Caco-2 (cell line): ENCODE results near the gene SH3RF1. TPM values are rescaled to one million over a fixed set of nuclear protein-coding genes. Genes with fewer than 3 reads are reported as not detected.

Source experiments
- BruUV-seq: library from RNA; stranded (reverse); fragments of 400-500 nt; replicated peaks from 2 replicates; lab custom pipeline; 2021; lab: Mats Ljungman, UMichigan
- CTCF ChIA-PET: fragments of 300-600 bp; sonication (Branson Sonifier 250); formaldehyde crosslinking; loops from one replicate; lab custom pipeline; 2022; ENCODE audit warnings: antibody characterized with exemption; lab: Charles Lee
- POLR2A ChIA-PET: fragments of 300-600 bp; sonication (Branson Sonifier 250); formaldehyde crosslinking; loops from one replicate; lab custom pipeline; 2022; ENCODE audit warnings: antibody characterized with exemption; lab: Charles Lee
- DNase-seq, 2 experiments: peaks; one replicate each; pipeline versions ENCODE4 v3.0.0 to v3.0.0-alpha.2; 2020 to 2022
- H3K27me3 ChIP-seq: replicated peaks from 2 replicates; pipeline ENCODE4 v1.6.0; 2011; ENCODE audit warnings: low read length; ENCODE audit not compliant: control insufficient read depth, insufficient read depth
- H3K36me3 ChIP-seq: 2 replicates; pipeline ENCODE4 v1.5.1; 2011; ENCODE audit warnings: low read length; ENCODE audit not compliant: control insufficient read depth, insufficient read depth
- H3K4me1 ChIP-seq: fragments of 250-450 bp; sonication (Bioruptor Pico); 2 replicates; pipeline ENCODE4 v1.5.1; 2020; ENCODE audit warnings: mild to moderate bottlenecking
- H3K4me3 ChIP-seq: 2 replicates; pipeline ENCODE4 v1.5.1; 2011; ENCODE audit warnings: low read depth, mild to moderate bottlenecking, control low read depth, low read length
- H3K9me3 ChIP-seq: fragments of 250-450 bp; sonication (Bioruptor Pico); 2 replicates; pipeline ENCODE4 v1.5.1; 2020; ENCODE audit warnings: mild to moderate bottlenecking, moderate library complexity
- H3K27ac Mint-ChIP-seq: one replicate; pipeline ENCODE4 v1.8.0; 2022; ENCODE audit warnings: mixed read lengths; ENCODE audit not compliant: unreplicated experiment
- H3K27me3 Mint-ChIP-seq: one replicate; pipeline ENCODE4 v1.8.0; 2022; ENCODE audit warnings: mixed read lengths; ENCODE audit not compliant: insufficient read depth, unreplicated experiment
- H3K36me3 Mint-ChIP-seq: one replicate; pipeline ENCODE4 v1.8.0; 2022; ENCODE audit warnings: mild to moderate bottlenecking, mixed read lengths; ENCODE audit not compliant: insufficient read depth, unreplicated experiment
- H3K4me1 Mint-ChIP-seq: one replicate; pipeline ENCODE4 v1.8.0; 2022; ENCODE audit warnings: low read depth, mixed read lengths; ENCODE audit not compliant: unreplicated experiment
- H3K4me3 Mint-ChIP-seq: one replicate; pipeline ENCODE4 v1.8.0; 2022; ENCODE audit warnings: mild to moderate bottlenecking, moderate library complexity, mixed read lengths; ENCODE audit not compliant: unreplicated experiment
- H3K9me3 Mint-ChIP-seq: one replicate; pipeline ENCODE4 v1.8.0; 2022; ENCODE audit warnings: mixed read lengths; ENCODE audit not compliant: unreplicated experiment
- intact Hi-C: fragments of 100-400 bp; cut with micrococcal nuclease; formaldehyde crosslinking; loops from one replicate; pipeline ENCODE4 v1.10.0; 2022; ENCODE audit not compliant: unreplicated experiment
- total RNA-seq: library from RNA; stranded (reverse); gene quantifications from 2 replicates; pipeline ENCODE4 v1.2.3, GENCODE V29; 2022
- TF ChIP-seq, protein P1 (sequence below), 2 experiments: fragments of 200-600 bp in 1 of 2; IDR thresholded peaks; 1 replicate in 1 of 2; 2 replicates in 1 of 2; pipeline versions ENCODE4 v1.5.1 to v1.8.0; 2011 to 2022; ENCODE audit warnings: antibody characterized with exemption in 1 of 2, control low read depth in 1 of 2, inconsistent platforms in 1 of 2, low read depth in 1 of 2, low read length in 1 of 2, mild to moderate bottlenecking in 1 of 2, moderate library complexity in 1 of 2; ENCODE audit not compliant: insufficient read depth in 1 of 2, severe bottlenecking in 1 of 2, unreplicated experiment in 1 of 2

SH3RF1 gene
- total RNA-seq, 1 experiment from 2014 or later = 25.1 TPM

GRCh38 chr4:169132561-169133305 lies 138.0 kb downstream of the SH3RF1 start:
- Mint-ChIP-seq H3K27ac (no peak overlapping the region), H3K9me3 (no peaks in the 10 kb centered on the region), H3K36me3 (peaks cover 74% of the 10 kb centered on the region), H3K4me3 (no peak overlapping the region), H3K27me3 (no peaks in the 10 kb centered on the region), H3K4me1 (no peaks in the 10 kb centered on the region)
- Histone ChIP-seq H3K9me3 (no peaks in the 10 kb centered on the region), H3K4me3 (no peak overlapping the region), H3K36me3 (no peaks in the 10 kb centered on the region), H3K4me1 (no peaks in the 10 kb centered on the region), H3K27me3 (no peaks in the 10 kb centered on the region)
- POLR2A ChIA-PET = no interaction called here
- CTCF ChIA-PET = no interaction called here
- BruUV-seq = no TSS peak
- TF ChIP-seq, protein P1, sequence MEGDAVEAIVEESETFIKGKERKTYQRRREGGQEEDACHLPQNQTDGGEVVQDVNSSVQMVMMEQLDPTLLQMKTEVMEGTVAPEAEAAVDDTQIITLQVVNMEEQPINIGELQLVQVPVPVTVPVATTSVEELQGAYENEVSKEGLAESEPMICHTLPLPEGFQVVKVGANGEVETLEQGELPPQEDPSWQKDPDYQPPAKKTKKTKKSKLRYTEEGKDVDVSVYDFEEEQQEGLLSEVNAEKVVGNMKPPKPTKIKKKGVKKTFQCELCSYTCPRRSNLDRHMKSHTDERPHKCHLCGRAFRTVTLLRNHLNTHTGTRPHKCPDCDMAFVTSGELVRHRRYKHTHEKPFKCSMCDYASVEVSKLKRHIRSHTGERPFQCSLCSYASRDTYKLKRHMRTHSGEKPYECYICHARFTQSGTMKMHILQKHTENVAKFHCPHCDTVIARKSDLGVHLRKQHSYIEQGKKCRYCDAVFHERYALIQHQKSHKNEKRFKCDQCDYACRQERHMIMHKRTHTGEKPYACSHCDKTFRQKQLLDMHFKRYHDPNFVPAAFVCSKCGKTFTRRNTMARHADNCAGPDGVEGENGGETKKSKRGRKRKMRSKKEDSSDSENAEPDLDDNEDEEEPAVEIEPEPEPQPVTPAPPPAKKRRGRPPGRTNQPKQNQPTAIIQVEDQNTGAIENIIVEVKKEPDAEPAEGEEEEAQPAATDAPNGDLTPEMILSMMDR (IDR thresholded peaks at IDR 0.05; ENCODE audit: insufficient read depth in 1 of 2, low read depth in 1 of 2, low read length in 1 of 2, severe bottlenecking in 1 of 2, unreplicated experiment in 1 of 2) = no peak
- intact Hi-C loops = no loop called here
- no peak for DNase-seq

GRCh38 chr4:169131556-169132208 lies 139.1 kb downstream of the SH3RF1 start:
- no peaks in the 10 kb centered on the region for H3K36me3 ChIP-seq
- no peaks in the 10 kb centered on the region for H3K4me1 Mint-ChIP-seq
- no peak overlapping the region for H3K27ac Mint-ChIP-seq
- POLR2A ChIA-PET = no interaction called here
- H3K27me3 ChIP-seq = no peaks in the 10 kb centered on the region
- BruUV-seq = no TSS peak
- DNase-seq = no peak
- H3K27me3 Mint-ChIP-seq = no peaks in the 10 kb centered on the region
- no peaks in the 10 kb centered on the region for H3K4me1 ChIP-seq
- TF ChIP-seq, protein P1 (IDR thresholded peaks at IDR 0.05; ENCODE audit: insufficient read depth in 1 of 2, low read depth in 1 of 2, low read length in 1 of 2, severe bottlenecking in 1 of 2, unreplicated experiment in 1 of 2) = no peak
- H3K9me3 Mint-ChIP-seq = no peaks in the 10 kb centered on the region
- peaks cover 74% of the 10 kb centered on the region for H3K36me3 Mint-ChIP-seq
- no peak overlapping the region for H3K4me3 Mint-ChIP-seq
- CTCF ChIA-PET = no interaction called here
- H3K9me3 ChIP-seq = no peaks in the 10 kb centered on the region
- intact Hi-C loops = no loop called here
- H3K4me3 ChIP-seq = no peak overlapping the region

GRCh38 chr4:169128902-169129301 lies 141.9 kb downstream of the SH3RF1 start:
- Mint-ChIP-seq H3K4me3 (no peak overlapping the region), H3K27ac (no peak overlapping the region), H3K9me3 (no peaks in the 10 kb centered on the region), H3K4me1 (peaks cover 10% of the 10 kb centered on the region), H3K27me3 (no peaks in the 10 kb centered on the region), H3K36me3 (peaks cover 51% of the 10 kb centered on the region)
- intact Hi-C loops = no loop called here
- POLR2A ChIA-PET = no interaction called here
- H3K36me3 ChIP-seq = no peaks in the 10 kb centered on the region
- no peaks in the 10 kb centered on the region for H3K27me3 ChIP-seq
- BruUV-seq = no TSS peak
- CTCF ChIA-PET = no interaction called here
- no peaks in the 10 kb centered on the region for H3K9me3 ChIP-seq
- no peak for DNase-seq
- TF ChIP-seq, protein P1 (IDR thresholded peaks at IDR 0.05; ENCODE audit: insufficient read depth in 1 of 2, low read depth in 1 of 2, low read length in 1 of 2, severe bottlenecking in 1 of 2, unreplicated experiment in 1 of 2) = no peak
- no peaks in the 10 kb centered on the region for H3K4me1 ChIP-seq
- H3K4me3 ChIP-seq = no peak overlapping the region
